Measurements from ENCODE around the gene MBD2.

The MBD2 gene

DNA sequence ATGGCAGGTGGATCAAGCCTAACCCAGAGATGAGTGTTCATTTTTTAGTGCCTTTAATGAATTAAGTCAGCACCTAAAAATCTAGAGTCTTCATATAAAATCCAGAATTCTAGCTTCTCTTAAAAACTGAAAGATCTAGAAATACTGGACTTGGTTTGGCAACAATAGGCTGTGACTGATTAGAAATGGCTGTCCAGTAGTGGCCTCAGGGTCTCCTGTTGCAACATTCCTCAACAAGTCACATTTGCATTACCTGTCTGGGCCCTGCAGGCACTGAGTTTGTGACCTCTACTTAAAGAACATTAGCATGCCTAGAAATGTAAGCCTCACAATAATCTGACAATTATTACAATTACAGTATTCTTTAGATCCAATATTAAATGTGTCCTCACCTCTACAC is 33.1 kb downstream of the MBD2 start:
- H3K4me3 ChIP-seq (ENCODE audit: insufficient read depth, low read length, poor library complexity, severe bottlenecking): no peak overlapping the region
- H3K79me2 ChIP-seq (ENCODE audit: insufficient read depth, low read length): peaks cover 88% of the 10 kb centered on the region
- H4K20me1 ChIP-seq (ENCODE audit: low read depth, low read length): peaks cover 41% of the 10 kb centered on the region
- H3F3A ChIP-seq (ENCODE audit: insufficient read depth): peaks cover 45% of the 10 kb centered on the region; the same call in 1 of the 2 replicates
- no peaks in the 10 kb centered on the region for H3K27me3 ChIP-seq (ENCODE audit: low read length)
- TF ChIP-seq, protein P1, sequence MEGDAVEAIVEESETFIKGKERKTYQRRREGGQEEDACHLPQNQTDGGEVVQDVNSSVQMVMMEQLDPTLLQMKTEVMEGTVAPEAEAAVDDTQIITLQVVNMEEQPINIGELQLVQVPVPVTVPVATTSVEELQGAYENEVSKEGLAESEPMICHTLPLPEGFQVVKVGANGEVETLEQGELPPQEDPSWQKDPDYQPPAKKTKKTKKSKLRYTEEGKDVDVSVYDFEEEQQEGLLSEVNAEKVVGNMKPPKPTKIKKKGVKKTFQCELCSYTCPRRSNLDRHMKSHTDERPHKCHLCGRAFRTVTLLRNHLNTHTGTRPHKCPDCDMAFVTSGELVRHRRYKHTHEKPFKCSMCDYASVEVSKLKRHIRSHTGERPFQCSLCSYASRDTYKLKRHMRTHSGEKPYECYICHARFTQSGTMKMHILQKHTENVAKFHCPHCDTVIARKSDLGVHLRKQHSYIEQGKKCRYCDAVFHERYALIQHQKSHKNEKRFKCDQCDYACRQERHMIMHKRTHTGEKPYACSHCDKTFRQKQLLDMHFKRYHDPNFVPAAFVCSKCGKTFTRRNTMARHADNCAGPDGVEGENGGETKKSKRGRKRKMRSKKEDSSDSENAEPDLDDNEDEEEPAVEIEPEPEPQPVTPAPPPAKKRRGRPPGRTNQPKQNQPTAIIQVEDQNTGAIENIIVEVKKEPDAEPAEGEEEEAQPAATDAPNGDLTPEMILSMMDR (IDR thresholded peaks at IDR 0.05; ENCODE audit: insufficient read depth, low read length, poor library complexity, severe bottlenecking): no peak
- no peak for TF ChIP-seq EZH2phosphoT487 (conservative IDR thresholded peaks at IDR 0.05; ENCODE audit: low read length)
- H3K4me2 ChIP-seq (ENCODE audit: low read depth, low read length, poor library complexity, severe bottlenecking): no peak overlapping the region
- no peak overlapping the region for H3K9ac ChIP-seq (ENCODE audit: low read length)
- H2AFZ ChIP-seq (ENCODE audit: low read depth, low read length, severe bottlenecking): no peak overlapping the region
- no peaks in the 10 kb centered on the region for H3K9me3 ChIP-seq (ENCODE audit: insufficient read depth, low read length)
- H3K36me3 ChIP-seq (ENCODE audit: low read length): peaks cover 60% of the 10 kb centered on the region
- no peak overlapping the region for H3K27ac ChIP-seq (ENCODE audit: low read depth, low read length)
- H3K9me2 ChIP-seq (replicated peaks; ENCODE audit: insufficient read depth, low read length): no peaks in the 10 kb centered on the region

DNA sequence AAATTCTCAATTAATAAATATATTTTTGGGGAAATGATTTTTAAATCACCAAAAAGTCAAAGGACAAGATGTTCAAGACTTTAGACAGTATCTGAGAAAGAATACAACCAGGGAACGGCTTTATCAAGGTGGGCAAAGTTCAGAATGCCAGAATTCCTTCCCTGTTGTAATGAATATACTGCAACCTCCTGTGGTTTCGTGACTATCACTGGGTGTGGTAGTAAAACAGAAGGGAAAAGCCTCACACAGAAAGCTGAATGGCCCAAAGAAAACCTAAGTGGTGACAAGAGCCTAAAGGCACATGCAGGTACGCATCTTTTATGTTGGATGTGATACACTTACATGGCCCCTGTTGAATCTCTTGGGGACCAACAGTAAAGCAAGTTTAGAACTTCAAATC is 37.1 kb downstream of the MBD2 start:
- H3K9me3 ChIP-seq (ENCODE audit: insufficient read depth, low read length): no peaks in the 10 kb centered on the region
- H3K4me2 ChIP-seq (ENCODE audit: low read depth, low read length, poor library complexity, severe bottlenecking): no peak overlapping the region
- H3K27ac ChIP-seq (ENCODE audit: low read depth, low read length): no peak overlapping the region
- H3K36me3 ChIP-seq (ENCODE audit: low read length): peaks cover 62% of the 10 kb centered on the region
- peaks cover 22% of the 10 kb centered on the region for H4K20me1 ChIP-seq (ENCODE audit: low read depth, low read length)
- H3K9me2 ChIP-seq (replicated peaks; ENCODE audit: insufficient read depth, low read length): no peaks in the 10 kb centered on the region
- H3K4me3 ChIP-seq (ENCODE audit: insufficient read depth, low read length, poor library complexity, severe bottlenecking): no peak overlapping the region
- H3K79me2 ChIP-seq (ENCODE audit: insufficient read depth, low read length): peaks cover 73% of the 10 kb centered on the region
- H3K27me3 ChIP-seq (ENCODE audit: low read length): no peaks in the 10 kb centered on the region
- peaks cover 26% of the 10 kb centered on the region; the same call in 1 of the 2 replicates for H3F3A ChIP-seq (ENCODE audit: insufficient read depth)
- no peak for TF ChIP-seq EZH2phosphoT487 (conservative IDR thresholded peaks at IDR 0.05; ENCODE audit: low read length)
- TF ChIP-seq, protein P1 (IDR thresholded peaks at IDR 0.05; ENCODE audit: insufficient read depth, low read length, poor library complexity, severe bottlenecking): no peak
- H2AFZ ChIP-seq (ENCODE audit: low read depth, low read length, severe bottlenecking): no peak overlapping the region
- no peak overlapping the region for H3K9ac ChIP-seq (ENCODE audit: low read length)

DNA sequence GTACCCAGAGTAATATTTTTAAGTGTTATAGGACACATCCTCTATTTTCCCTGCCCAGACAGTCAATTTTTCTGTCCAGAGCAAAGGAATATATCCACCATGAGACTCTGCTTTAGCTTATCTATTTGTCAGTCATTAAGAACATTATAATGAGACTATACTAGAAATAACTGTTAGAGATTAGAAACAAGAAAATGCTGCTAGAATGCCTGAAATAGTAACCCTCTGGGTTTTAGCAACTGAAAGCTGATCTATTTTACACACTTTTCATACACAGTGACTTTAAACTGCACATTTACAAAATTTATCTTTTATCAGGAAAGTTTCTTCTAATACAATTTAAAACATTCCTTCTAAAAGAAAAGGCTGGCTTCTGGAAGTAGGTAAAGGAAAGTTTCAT is 39.6 kb downstream of the MBD2 start:
- peaks cover 56% of the 10 kb centered on the region for H3K79me2 ChIP-seq (ENCODE audit: insufficient read depth, low read length)
- TF ChIP-seq, protein P1 (IDR thresholded peaks at IDR 0.05; ENCODE audit: insufficient read depth, low read length, poor library complexity, severe bottlenecking): no peak
- TF ChIP-seq EZH2phosphoT487 (conservative IDR thresholded peaks at IDR 0.05; ENCODE audit: low read length): no peak
- H3K27ac ChIP-seq (ENCODE audit: low read depth, low read length): no peak overlapping the region
- no peak overlapping the region for H3K4me2 ChIP-seq (ENCODE audit: low read depth, low read length, poor library complexity, severe bottlenecking)
- H3K27me3 ChIP-seq (ENCODE audit: low read length): no peaks in the 10 kb centered on the region
- H3K36me3 ChIP-seq (ENCODE audit: low read length): peaks cover 61% of the 10 kb centered on the region
- no peaks in the 10 kb centered on the region for H3K9me2 ChIP-seq (replicated peaks; ENCODE audit: insufficient read depth, low read length)
- peaks cover 33% of the 10 kb centered on the region; the same call in 1 of the 2 replicates for H3F3A ChIP-seq (ENCODE audit: insufficient read depth)
- no peak overlapping the region for H2AFZ ChIP-seq (ENCODE audit: low read depth, low read length, severe bottlenecking)
- H3K9me3 ChIP-seq (ENCODE audit: insufficient read depth, low read length): no peaks in the 10 kb centered on the region
- peaks cover 22% of the 10 kb centered on the region for H4K20me1 ChIP-seq (ENCODE audit: low read depth, low read length)
- H3K9ac ChIP-seq (ENCODE audit: low read length): no peak overlapping the region
- H3K4me3 ChIP-seq (ENCODE audit: insufficient read depth, low read length, poor library complexity, severe bottlenecking): no peak overlapping the region
